Heart right ventricle (tissue), 16 donors: Measurements from ENCODE around the gene EPB41L2. TPM values are rescaled to one million over a fixed set of nuclear protein-coding genes. Genes with fewer than 3 reads are reported as not detected.

Source experiments
- ATAC-seq, 8 donors: fragments of 200-7000 bp; cut with Tn5 transposase; one replicate each; pipeline ENCODE4 v1.9.1; 2020; ENCODE audit warnings: mild to moderate bottlenecking in 8 of 8, moderate library complexity in 8 of 8, moderate number of reproducible peaks in 1 of 8
- DNase-seq, 2 donors: peaks; one replicate each; pipeline ENCODE4 v3.0.0-alpha.2; 2020
- H3K27ac ChIP-seq, 10 donors: fragments of 200-600 bp; sonication (generic) in 2 of 10; one replicate each; pipeline versions ENCODE4 v1.5.0 to v1.8.0; 2020 to 2022; ENCODE audit warnings: mild to moderate bottlenecking in 3 of 10
- H3K27me3 ChIP-seq, 7 donors: fragments of 200-600 bp; one replicate each; pipeline ENCODE4 v1.8.0; 2021 to 2022; ENCODE audit warnings: mild to moderate bottlenecking in 2 of 7
- H3K36me3 ChIP-seq, 9 donors: fragments of 200-600 bp; sonication (generic) in 1 of 9; one replicate each; pipeline versions ENCODE4 v1.5.0 to v1.8.0; 2020 to 2022; ENCODE audit warnings: mild to moderate bottlenecking in 2 of 9
- H3K4me1 ChIP-seq, 9 donors: fragments of 200-600 bp; sonication (generic) in 1 of 9; one replicate each; pipeline versions ENCODE4 v1.5.0 to v1.8.0; 2020 to 2022; ENCODE audit warnings: mild to moderate bottlenecking in 4 of 9
- H3K4me3 ChIP-seq, 10 donors: fragments of 200-600 bp; sonication (generic) in 2 of 10; one replicate each; pipeline versions ENCODE4 v1.5.0 to v1.8.0; 2020 to 2022; ENCODE audit warnings: mild to moderate bottlenecking in 7 of 10, moderate library complexity in 2 of 10
- H3K9me3 ChIP-seq, 11 donors: fragments of 200-600 bp in 10 of 11; sonication (generic) in 2 of 11; one replicate each; pipeline versions ENCODE4 v1.5.0 to v1.8.0; 2013 to 2022; ENCODE audit warnings: mild to moderate bottlenecking in 2 of 11, control low read depth in 1 of 11, moderate library complexity in 1 of 11
- CTCF ChIP-seq, 9 donors: fragments of 200-600 bp; sonication (generic) in 2 of 9; IDR thresholded peaks; one replicate each; pipeline versions ENCODE4 v1.5.0 to v1.8.0; 2021 to 2022; ENCODE audit warnings: antibody characterized with exemption in 9 of 9, mild to moderate bottlenecking in 5 of 9, moderate library complexity in 1 of 9
- WGBS, 2 donors: extraction: QIAGEN DNeasy Blood & Tissue Kit; methylation state at CpG; one replicate each; pipeline ENCODE4 v1.1.7; 2013; ENCODE audit warnings: inconsistent platforms in 1 of 2; 5-methylcytosine and 5-hydroxymethylcytosine counted together
- intact Hi-C, 10 donors: fragments of 100-400 bp; cut with DNase I; formaldehyde crosslinking; loops; one replicate each; pipeline versions ENCODE4 v1.11.1 to v1.14.2; 2022
- polyA plus RNA-seq, 2 donors: library from polyadenylated mRNA; stranded (reverse); fragments of 200-250 nt; gene quantifications; one replicate each; pipeline ENCODE4 v1.2.3, GENCODE V29; 2013
- total RNA-seq, 10 donors: library from RNA; stranded (reverse); fragmentation: NEBNext Ultra II Directional in 3 of 10; extraction: Animal tissue kit (Norgen Biotek cat#: 25700) in 3 of 10; gene quantifications; one replicate each; pipeline versions ENCODE4 v1.2.1 to v1.2.4, GENCODE V29; 2021 to 2023
- donor health status: Arrhythmogenic right ventricular cardiomyopathy.
- donor health status: ischemic (EF 13 %, LVEDD 7.1; RV severe dilation, severe dysfunction).
- donor health status: healthy with polysubstance abuse.
- donor health status: DM: no; HTN: yes; CAD: no.
- donor health status: DM: no; HTN: no; CAD: no.
- donor health status: ischemic (EF 25% LVEDD 6.9; RV normal size, moderate dysfunction).
- donor health status: ischemic (EF 25% LVEDD 5.7; RV mildly dilated, moderate dysfunction).
- donor health status: healthy.
- donor health status: DM: yes; HTN: yes; CAD: no.
- donor health status: Ischemic cardiomyopathy.
- donor health status: ischemic (EF 35%, LVEDD 5.7; RV mildly dilated, moderate dysfunction).
- donor health status: nonischemic (EF 11% LVEDD 7.7; RV severe dilation, severe dysfunction).
- donor health status: DM: yes; HTN: yes; CAD: no.
- donor health status: PGD.
- donor health status: ischemic (EF 29% LVEDD 5.4; RV normal size, mild dysfunction).
- donor health status: nonischemic (EF 23%, LVEDD 6.1; RV moderate dilation, normal function).

Gene EPB41L2
- total and polyA plus RNA-seq, 12 donors: 18.0 to 98.6 (median 55.1) TPM

- 83 to 84% methylated on average over 1 of the region's 1 CpG for WGBS, 2 donors
- ATAC-seq (no peak), DNase-seq (no peak)
- Histone ChIP-seq H3K27me3 (no peaks in the 10 kb centered on the region), H3K27ac (no peak overlapping the region), H3K9me3 (peaks cover 0 to 37% (median 26%) of the 10 kb centered on the region in 11 donors), H3K4me3 (no peak overlapping the region), H3K36me3 (peaks cover 0 to 9% (median 0%) of the 10 kb centered on the region in 9 donors), H3K4me1 (peaks cover 0 to 17% (median 3%) of the 10 kb centered on the region in 9 donors)
- intact Hi-C loops: no loop called here
- no peak for TF ChIP-seq CTCF (IDR thresholded peaks at IDR 0.05)
These were observed 11.7 kb downstream of the EPB41L2 start for GRCh38 chr6:131051341-131051740.

DNA sequence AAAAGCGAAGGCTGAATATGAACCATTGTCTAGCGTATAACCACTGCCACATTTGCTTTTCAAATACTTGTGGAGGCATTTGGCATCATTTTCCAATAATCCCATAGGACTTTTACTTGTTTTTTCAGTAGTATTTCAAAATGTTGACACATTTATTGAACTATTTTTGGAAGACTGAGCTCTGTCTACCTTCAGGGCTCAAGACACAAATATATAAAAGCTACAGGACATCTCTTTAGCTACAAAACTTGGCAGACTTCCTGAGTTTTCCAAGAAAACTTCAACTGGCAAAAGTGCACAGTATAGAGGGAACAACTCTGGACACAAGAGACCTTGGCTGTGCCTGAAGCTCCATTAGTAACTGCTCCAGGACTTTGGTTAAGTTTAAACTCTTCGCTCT is 13.4 kb downstream of the EPB41L2 start:
- H3K36me3 ChIP-seq: no peaks in the 10 kb centered on the region
- WGBS, 2 donors: 83 to 90% methylated on average over 3 of the region's 3 CpGs
- ATAC-seq (no peak), DNase-seq (no peak)
- H3K9me3 ChIP-seq: peaks cover 0 to 19% (median 13%) of the 10 kb centered on the region in 11 donors
- TF ChIP-seq CTCF (IDR thresholded peaks at IDR 0.05): no peak
- intact Hi-C loops: no loop called here
- H3K27ac ChIP-seq: peak overlapping the region in 1 of 10 donors; percentile 24
- no peaks in the 10 kb centered on the region for H3K27me3 ChIP-seq
- peaks cover 0 to 17% (median 3%) of the 10 kb centered on the region in 9 donors for H3K4me1 ChIP-seq
- H3K4me3 ChIP-seq: no peak overlapping the region

- no peak for TF ChIP-seq CTCF (IDR thresholded peaks at IDR 0.05)
- DNase-seq: no peak
- WGBS, 2 donors: 86 to 89% methylated on average over 4 of the region's 4 CpGs
- intact Hi-C loops: no loop called here
- Histone ChIP-seq H3K4me3 (no peak overlapping the region), H3K9me3 (peaks cover 0 to 13% (median 7%) of the 10 kb centered on the region in 11 donors), H3K4me1 (peaks cover 0 to 17% (median 3%) of the 10 kb centered on the region in 9 donors), H3K27me3 (no peaks in the 10 kb centered on the region), H3K36me3 (no peaks in the 10 kb centered on the region), H3K27ac (peak overlapping the region in 1 of 10 donors; percentile 24)
- no peak for ATAC-seq
These were observed 14.0 kb downstream of the EPB41L2 start for GRCh38 chr6:131048933-131049515.

DNA sequence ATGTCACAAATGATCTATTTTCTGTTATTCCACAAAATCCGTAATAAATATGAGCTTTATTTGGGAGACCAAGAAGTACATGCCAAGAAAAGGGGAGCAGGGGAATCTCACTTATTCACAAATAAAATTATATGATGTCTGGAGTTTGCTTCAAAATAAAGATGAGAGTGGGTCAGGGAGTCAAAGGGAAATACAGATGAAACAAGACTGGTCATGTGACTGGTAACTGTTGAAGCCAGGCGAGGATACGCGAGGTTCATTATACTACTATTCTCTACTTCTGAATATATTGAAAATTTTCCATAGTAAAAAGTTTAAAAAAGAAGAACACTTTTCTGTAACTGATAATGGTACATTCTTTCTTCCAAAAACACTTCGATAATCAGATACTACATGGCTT is 14.6 kb downstream of the EPB41L2 start:
- no peaks in the 10 kb centered on the region for H3K27me3 ChIP-seq
- H3K4me1 ChIP-seq: peaks cover 0 to 17% (median 3%) of the 10 kb centered on the region in 9 donors
- H3K36me3 ChIP-seq: no peaks in the 10 kb centered on the region
- no peak for TF ChIP-seq CTCF (IDR thresholded peaks at IDR 0.05)
- DNase-seq (no peak), ATAC-seq (no peak)
- H3K4me3 ChIP-seq: no peak overlapping the region
- no peak overlapping the region for H3K27ac ChIP-seq
- 90% methylated on average over 5 of the region's 5 CpGs for WGBS, 2 donors
- H3K9me3 ChIP-seq: peaks cover 0 to 8% (median 1%) of the 10 kb centered on the region in 11 donors
- intact Hi-C loops: no loop called here
